NCI-H1105 treated with DMSO at 0.1 percent for 48 hours (cell line): ENCODE measurements around the gene NHS.

Experiments used
- DNase-seq: peaks from one replicate; lab custom pipeline; 2025; lab: John Stamatoyannopoulos, UW

NHS gene

GRCh38 chrX:17448188-17448587 is 73.2 kb downstream of the NHS start:
- no peak for DNase-seq

GRCh38 chrX:17449866-17450265 is 74.9 kb downstream of the NHS start:
- DNase-seq: no peak

GRCh38 chrX:17453788-17454187 is 78.8 kb downstream of the NHS start:
- no peak for DNase-seq

- DNase-seq: peak; percentile 84
Observed at GRCh38 chrX:17456526-17456925, 81.5 kb downstream of the NHS start.

- peak; percentile 89 for DNase-seq
Observed at GRCh38 chrX:17459008-17459611, 84.1 kb downstream of the NHS start.

GRCh38 chrX:17459661-17460060 is 84.7 kb downstream of the NHS start:
- no peak for DNase-seq

GRCh38 chrX:17462881-17463280 is 87.9 kb downstream of the NHS start:
- no peak for DNase-seq

- DNase-seq: no peak
Observed at GRCh38 chrX:17464194-17464593, 89.2 kb downstream of the NHS start.

- DNase-seq: no peak
Observed at GRCh38 chrX:17465201-17465600, 90.2 kb downstream of the NHS start.

- DNase-seq: no peak
Observed at GRCh38 chrX:17465802-17466201, 90.8 kb downstream of the NHS start.

GRCh38 chrX:17470136-17470535 is 95.1 kb downstream of the NHS start:
- no peak for DNase-seq

- no peak for DNase-seq
Observed at GRCh38 chrX:17471121-17471520, 96.1 kb downstream of the NHS start.

- DNase-seq: no peak
Observed at GRCh38 chrX:17471861-17472260, 96.9 kb downstream of the NHS start.

GRCh38 chrX:17472424-17472823 is 97.4 kb downstream of the NHS start:
- no peak for DNase-seq

- no peak for DNase-seq
Observed at GRCh38 chrX:17473021-17473420, 98.0 kb downstream of the NHS start.

- no peak for DNase-seq
Observed at GRCh38 chrX:17474892-17475291, 99.9 kb downstream of the NHS start.

GRCh38 chrX:17475449-17476217 is 100.6 kb downstream of the NHS start:
- no peak for DNase-seq

- DNase-seq: no peak
Observed at GRCh38 chrX:17476411-17476810, 101.4 kb downstream of the NHS start.

- DNase-seq: no peak
Observed at GRCh38 chrX:17481086-17481485, 106.1 kb downstream of the NHS start.

- DNase-seq: no peak
Observed at GRCh38 chrX:17484592-17484991, 109.6 kb downstream of the NHS start.

- no peak for DNase-seq
Observed at GRCh38 chrX:17485391-17485790, 110.4 kb downstream of the NHS start.

GRCh38 chrX:17488036-17488435 is 113.0 kb downstream of the NHS start:
- DNase-seq: no peak

GRCh38 chrX:17494216-17494615 is 119.2 kb downstream of the NHS start:
- no peak for DNase-seq

GRCh38 chrX:17495052-17495451 is 120.1 kb downstream of the NHS start:
- DNase-seq: no peak
